Prostate gland (tissue), 2 donors: ENCODE measurements around the gene PDPK1.

Experiments used
- CTCF ChIP-seq, 4 experiments: fragments of 200-600 bp in 2 of 4; fragments of 450-650 bp in 2 of 4; sonication (generic) in 2 of 4; IDR thresholded peaks; 1 replicate in 3 of 4; 2 replicates in 1 of 4; pipeline ENCODE4 v1.5.1; 2016 to 2019; ENCODE audit warnings: antibody characterized with exemption in 4 of 4, mild to moderate bottlenecking in 2 of 4, moderate library complexity in 2 of 4
- POLR2A ChIP-seq: fragments of 450-650 bp; IDR thresholded peaks from one replicate; pipeline ENCODE4 v1.6.1; 2016; ENCODE audit warnings: antibody characterized with exemption, mild to moderate bottlenecking

DNA sequence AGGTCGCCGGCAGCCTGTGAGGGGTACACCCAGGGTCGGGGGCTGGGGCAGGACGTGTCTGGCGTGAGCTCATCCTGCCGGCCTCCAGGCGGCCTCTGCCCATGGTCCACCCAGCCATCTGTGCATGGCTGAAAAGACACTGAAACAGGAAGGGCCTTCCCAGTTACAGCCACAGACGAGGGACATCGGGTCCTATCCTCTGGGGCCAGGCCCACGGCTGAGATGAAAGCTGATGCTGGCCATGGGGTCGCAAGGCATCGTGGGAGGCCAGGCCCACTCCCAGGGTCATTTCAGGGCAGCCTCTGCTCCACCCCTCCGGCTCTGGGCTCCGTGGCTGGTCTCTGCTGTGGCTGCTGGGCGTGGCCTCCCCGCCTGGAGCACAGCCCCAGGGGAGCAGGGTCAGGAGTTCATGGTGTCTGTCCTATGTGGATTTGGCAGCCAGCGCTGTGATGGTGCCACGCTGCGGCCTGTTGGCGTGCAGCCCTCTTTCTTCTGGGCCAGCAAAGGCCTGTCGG is 40.6 kb upstream of the PDPK1 start:
- no peak for TF ChIP-seq CTCF (IDR thresholded peaks at IDR 0.05)
- no peak for TF ChIP-seq POLR2A
